ENCODE measurements around the gene ZNF133.

The ZNF133 gene

GRCh38 chr20:18359854-18360253, 71.5 kb downstream of the ZNF133 start:
- DNase-seq (ENCODE audit: low read depth), result no peak
- TF ChIP-seq CTCF (IDR thresholded peaks at IDR 0.05; ENCODE audit: low read length, missing control alignments), result no peak
- no peak overlapping the region for H3K4me3 ChIP-seq (replicated peaks; ENCODE audit: low read depth, low read length)

GRCh38 chr20:18360635-18361034, 72.3 kb downstream of the ZNF133 start:
- no peak for TF ChIP-seq CTCF (IDR thresholded peaks at IDR 0.05; ENCODE audit: low read length, missing control alignments)
- H3K4me3 ChIP-seq (replicated peaks; ENCODE audit: low read depth, low read length), result no peak overlapping the region
- DNase-seq (ENCODE audit: low read depth), result no peak

- no peak for DNase-seq (ENCODE audit: low read depth)
- no peak for TF ChIP-seq CTCF (IDR thresholded peaks at IDR 0.05; ENCODE audit: low read length, missing control alignments)
Observed at GRCh38 chr20:18361678-18362077, 73.4 kb downstream of the ZNF133 start.

GRCh38 chr20:18362916-18363315, 74.6 kb downstream of the ZNF133 start:
- no peak overlapping the region for H3K4me3 ChIP-seq (replicated peaks; ENCODE audit: low read depth, low read length)
- no peak for DNase-seq (ENCODE audit: low read depth)
- no peak for TF ChIP-seq CTCF (IDR thresholded peaks at IDR 0.05; ENCODE audit: low read length, missing control alignments)

More at GRCh38 chr20:18361678-18362077, 73.4 kb downstream of the ZNF133 start:
- no peak overlapping the region for H3K4me3 ChIP-seq (replicated peaks; ENCODE audit: low read depth, low read length)

GRCh38 chr20:18363708-18364107, 75.4 kb downstream of the ZNF133 start:
- no peak for DNase-seq (ENCODE audit: low read depth)
- no peak for TF ChIP-seq CTCF (IDR thresholded peaks at IDR 0.05; ENCODE audit: low read length, missing control alignments)

GRCh38 chr20:18364768-18365167, 76.4 kb downstream of the ZNF133 start:
- no peak for DNase-seq (ENCODE audit: low read depth)
- no peak for TF ChIP-seq CTCF (IDR thresholded peaks at IDR 0.05; ENCODE audit: low read length, missing control alignments)
- H3K4me3 ChIP-seq (replicated peaks; ENCODE audit: low read depth, low read length), result no peak overlapping the region

More at GRCh38 chr20:18363708-18364107, 75.4 kb downstream of the ZNF133 start:
- no peak overlapping the region for H3K4me3 ChIP-seq (replicated peaks; ENCODE audit: low read depth, low read length)
